ENCODE measurements around the gene UBA52. TPM values are rescaled to one million over a fixed set of nuclear protein-coding genes. Genes with fewer than 3 reads are reported as not detected.

Gene UBA52
- total and polyA plus RNA-seq, 2 of the 8 experiments (the other 6 are each of a cell fraction or from before 2014, with no cell fraction given) = 1,340 to 5,409 TPM

GRCh38 chr19:18611327-18612050, 39.8 kb downstream of the UBA52 start:
- WGBS, 2 experiments (ENCODE audit: extremely low coverage in 1 of 2, insufficient coverage in 1 of 2, insufficient read length in 1 of 2, insufficient replicate concordance in 2 of 2, low coverage in 1 of 2, low lambda C conversion rate in 2 of 2, missing lambda C conversion rate in 1 of 2) = 2% methylated on average over 26 of the region's 62 CpGs; no CpG with 5 or more reads in 1 of the 2 experiments
- FAIRE-seq (no peak), DNase-seq (ENCODE audit: low read depth in 1 of 2, low spot score in 2 of 2) (peak in 1 of 2 experiments; percentile 81)
- Histone ChIP-seq H3K4me1 (replicated peaks in 1 of 4; ENCODE audit: control insufficient read depth in 3 of 4, insufficient read depth in 4 of 4, low read length in 3 of 4) (peaks cover 28 to 52% (median 35%) of the 10 kb centered on the region in 4 experiments), H3K27ac (ENCODE audit: low read depth, low read length) (no peak overlapping the region), H2AFZ (ENCODE audit: low read length) (no peak overlapping the region), H2AK5ac (ENCODE audit: low read depth, low read length) (no peak overlapping the region), H3K23me2 (ENCODE audit: low read depth, low read length) (peaks cover 23% of the 10 kb centered on the region), H3K14ac (ENCODE audit: insufficient read length) (no peak overlapping the region), H3K4me2 (ENCODE audit: insufficient read depth in 1 of 2, low read depth in 2 of 2, low read length in 2 of 2) (peak overlapping the region; percentile 95 to 96), H2BK20ac (ENCODE audit: low read length) (no peak overlapping the region), H2BK120ac (replicated peaks; ENCODE audit: low read depth, low read length) (no peak overlapping the region), H3K23ac (ENCODE audit: insufficient read length) (no peak overlapping the region), H3K79me2 (ENCODE audit: control insufficient read depth in 1 of 2, insufficient read depth in 2 of 2, low read length in 2 of 2) (no peaks in the 10 kb centered on the region), H3K9me3 (ENCODE audit: insufficient read depth in 2 of 2, low read depth in 1 of 2, low read length in 1 of 2) (no peaks in the 10 kb centered on the region), H3K4ac (replicated peaks; ENCODE audit: insufficient read length, low read depth, low read length) (no peak overlapping the region), H3K4me3 (ENCODE audit: extremely low read depth in 1 of 4, insufficient read depth in 2 of 4, low read depth in 3 of 4, low read length in 4 of 4) (peak overlapping the region; percentile 39 to 75 (median 49)), H3K9ac (replicated peaks in 1 of 4; ENCODE audit: extremely low read depth in 1 of 4, low read depth in 3 of 4, low read length in 3 of 4) (no peak overlapping the region), H3K79me1 (ENCODE audit: low read depth, low read length) (no peaks in the 10 kb centered on the region), H3K27me3 (replicated peaks in 1 of 4; ENCODE audit: control insufficient read depth in 3 of 4, extremely low read depth in 1 of 4, insufficient read depth in 3 of 4, low read length in 3 of 4) (peaks cover 68 to 86% (median 83%) of the 10 kb centered on the region in 4 experiments), H3K18ac (ENCODE audit: extremely low read depth, low read length) (peak overlapping the region; percentile 90), H4K20me1 (replicated peaks in 1 of 2; ENCODE audit: control insufficient read depth in 1 of 2, insufficient read depth in 2 of 2, low read length in 2 of 2) (peaks cover 0 to 15% of the 10 kb centered on the region in 2 experiments), H2BK12ac (ENCODE audit: low read depth, low read length) (peak overlapping the region; percentile 97; the same call in 1 of the 2 replicates), H4K5ac (ENCODE audit: insufficient read length, low read depth, low read length) (peak overlapping the region; percentile 19), H2BK15ac (ENCODE audit: low read length) (peak overlapping the region; percentile 81; the same call in 1 of the 2 replicates), H3K56ac (replicated peaks; ENCODE audit: insufficient read length, low read depth, low read length) (no peak overlapping the region), H2BK5ac (ENCODE audit: low read depth, low read length) (peak overlapping the region; percentile 27; the same call in 1 of the 2 replicates), H4K8ac (ENCODE audit: extremely low read depth, insufficient read depth, low read length) (peak overlapping the region; percentile 45), H3K36me3 (ENCODE audit: control insufficient read depth in 2 of 4, insufficient read depth in 4 of 4, low read length in 3 of 4) (peaks cover 0 to 8% (median 0%) of the 10 kb centered on the region in 4 experiments; a peak in 1 of 8 replicates), H4K91ac (replicated peaks; ENCODE audit: insufficient read length, low read length) (peak overlapping the region; percentile 25)
- ChIA-PET CTCF (ENCODE audit: partially characterized antibody) (interaction anchor here (0.9 to 1.6 kb wide), 3 partner anchors 10 to 62 kb away, joined by 5 read pairs; no protein-coding TSS in a partner anchor), POLR2A (ENCODE audit: partially characterized antibody) (interaction anchor here (0.6 to 2.9 kb wide), 4 partner anchors 10 to 34 kb away, joined by 3 to 21 read pairs (median 4); no protein-coding TSS in a partner anchor)
- TF ChIP-seq CHD1 (IDR thresholded peaks at IDR 0.05; ENCODE audit: low read depth, low read length) = no peak
- TF ChIP-seq, protein P1, sequence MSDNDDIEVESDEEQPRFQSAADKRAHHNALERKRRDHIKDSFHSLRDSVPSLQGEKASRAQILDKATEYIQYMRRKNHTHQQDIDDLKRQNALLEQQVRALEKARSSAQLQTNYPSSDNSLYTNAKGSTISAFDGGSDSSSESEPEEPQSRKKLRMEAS (IDR thresholded peaks at IDR 0.05) = peak; percentile 8; the same call in 1 of the 2 replicates
- TF ChIP-seq RBBP5 (IDR thresholded peaks at IDR 0.05; ENCODE audit: borderline replicate concordance, low read depth, low read length) = 0 out of 2 replicates have a peak, but pooled peaks have one; percentile 43
- peak; percentile 93; the same call in 1 of the 2 replicates for TF ChIP-seq EGR1 (IDR thresholded peaks at IDR 0.05; ENCODE audit: borderline replicate concordance, low read depth, low read length)
- TF ChIP-seq TAF1 (IDR thresholded peaks at IDR 0.05; ENCODE audit: low read depth, low read length) = no peak
- TF ChIP-seq KDM4A (IDR thresholded peaks at IDR 0.05; ENCODE audit: low read depth, low read length, severe bottlenecking) = peak; percentile 30
